H1 (cell line): ENCODE results near the gene KRT12. TPM values are rescaled to one million over a fixed set of nuclear protein-coding genes. Genes with fewer than 3 reads are reported as not detected.

ENCODE experiments used
- CTCF ChIA-PET: fragments of 300-600 bp; sonication (Branson Sonifier 250); formaldehyde crosslinking; loops from one replicate; lab custom pipeline; 2021; ENCODE audit not compliant: partially characterized antibody; lab: Charles Lee
- POLR2A ChIA-PET: fragments of 300-600 bp; sonication (Branson Sonifier 250); formaldehyde crosslinking; loops from one replicate; lab custom pipeline; 2021; ENCODE audit warnings: inconsistent platforms; ENCODE audit not compliant: partially characterized antibody; lab: Charles Lee
- DNase-seq, 2 experiments: peaks; one replicate each; pipeline versions ENCODE4 v3.0.0 to v3.0.0-alpha.2; 2010 to 2022; ENCODE audit warnings: low spot score in 2 of 2, low read depth in 1 of 2, mixed read lengths in 1 of 2
- FAIRE-seq: peaks from 2 replicates; lab custom pipeline; 2011; peaks lifted over from hg19 to GRCh38; lab: Jason Lieb, UNC
- H2AFZ ChIP-seq: 2 replicates; pipeline ENCODE4 v1.8.1; 2012; ENCODE audit warnings: low read length, inconsistent platforms
- H2AK5ac ChIP-seq: 2 replicates; pipeline ENCODE4 v1.6.1; 2013; ENCODE audit warnings: low read depth, low read length
- H2BK120ac ChIP-seq: replicated peaks from 2 replicates; pipeline ENCODE3; 2013; ENCODE audit warnings: low read depth, low read length, inconsistent platforms
- H2BK12ac ChIP-seq: 2 replicates; pipeline ENCODE4 v1.6.1; 2013; ENCODE audit warnings: low read depth, low read length
- H2BK15ac ChIP-seq: 2 replicates; pipeline ENCODE4 v1.6.1; 2013; ENCODE audit warnings: low read length
- H2BK20ac ChIP-seq: 2 replicates; pipeline ENCODE4 v1.6.1; 2013; ENCODE audit warnings: low read length
- H2BK5ac ChIP-seq: 2 replicates; pipeline ENCODE4 v1.6.1; 2013; ENCODE audit warnings: low read depth, low read length
- H3K14ac ChIP-seq: 2 replicates; pipeline ENCODE4 v1.6.1; 2013; ENCODE audit warnings: inconsistent platforms; ENCODE audit not compliant: insufficient read length
- H3K18ac ChIP-seq: 2 replicates; pipeline ENCODE4 v1.6.1; 2013; ENCODE audit warnings: low read length; ENCODE audit errors: extremely low read depth
- H3K23ac ChIP-seq: 2 replicates; pipeline ENCODE4 v1.6.1; 2013; ENCODE audit warnings: inconsistent platforms; ENCODE audit not compliant: insufficient read length
- H3K23me2 ChIP-seq: 2 replicates; pipeline ENCODE4 v1.6.1; 2013; ENCODE audit warnings: low read depth, low read length
- H3K27ac ChIP-seq: 2 replicates; pipeline ENCODE4 v1.6.1; 2011; ENCODE audit warnings: low read depth, low read length, inconsistent platforms
- H3K27me3 ChIP-seq, 4 experiments: replicated peaks in 1 of 4; 1 replicate in 1 of 4; 2 replicates in 3 of 4; pipeline versions ENCODE4 v1.6.1 to v1.8.1; 2011 to 2013; ENCODE audit warnings: low read length in 3 of 4, mild to moderate bottlenecking in 3 of 4, inconsistent platforms in 2 of 4, mixed read lengths in 2 of 4, moderate library complexity in 1 of 4; ENCODE audit not compliant: control insufficient read depth in 3 of 4, insufficient read depth in 3 of 4; ENCODE audit errors: extremely low read depth in 1 of 4
- H3K36me3 ChIP-seq, 4 experiments: 2 replicates each; pipeline versions ENCODE4 v1.6.1 to v1.8.1; 2011 to 2013; ENCODE audit warnings: mild to moderate bottlenecking in 4 of 4, low read length in 3 of 4, moderate library complexity in 2 of 4, control low read depth in 1 of 4, inconsistent platforms in 1 of 4; ENCODE audit not compliant: insufficient read depth in 4 of 4, control insufficient read depth in 2 of 4
- H3K4ac ChIP-seq: replicated peaks from 2 replicates; pipeline ENCODE3; 2013; ENCODE audit warnings: low read length, low read depth, mixed read lengths, inconsistent platforms; ENCODE audit not compliant: insufficient read length
- H3K4me1 ChIP-seq, 4 experiments: replicated peaks in 1 of 4; 1 replicate in 1 of 4; 2 replicates in 3 of 4; pipeline versions ENCODE4 v1.6.1 to v1.8.1; 2011 to 2013; ENCODE audit warnings: low read length in 3 of 4, inconsistent platforms in 2 of 4, mixed read lengths in 1 of 4; ENCODE audit not compliant: insufficient read depth in 4 of 4, control insufficient read depth in 3 of 4
- H3K4me2 ChIP-seq, 2 experiments: 2 replicates each; pipeline versions ENCODE4 v1.6.1 to v1.8.1; 2011 to 2013; ENCODE audit warnings: low read depth in 2 of 2, low read length in 2 of 2, control low read depth in 1 of 2, inconsistent platforms in 1 of 2, mild to moderate bottlenecking in 1 of 2; ENCODE audit not compliant: insufficient read depth in 1 of 2
- H3K4me3 ChIP-seq, 4 experiments: fragments of 200-600, 300-600 bp in 1 of 4; sonication (generic), shearing (Covaris generic), sonication (Bioruptor Twin) in 1 of 4; 2 replicates each; pipeline versions ENCODE4 v1.5.1 to v1.8.1; 2011 to 2016; ENCODE audit warnings: low read length in 4 of 4, low read depth in 3 of 4, control low read depth in 2 of 4, inconsistent platforms in 2 of 4, mild to moderate bottlenecking in 2 of 4, mixed read lengths in 1 of 4, moderate library complexity in 1 of 4; ENCODE audit not compliant: insufficient read depth in 2 of 4; ENCODE audit errors: extremely low read depth in 1 of 4
- H3K56ac ChIP-seq: replicated peaks from 2 replicates; pipeline ENCODE3; 2013; ENCODE audit warnings: low read depth, mild to moderate bottlenecking, mixed read lengths, low read length, inconsistent platforms; ENCODE audit not compliant: insufficient read length
- H3K79me1 ChIP-seq: 2 replicates; pipeline ENCODE4 v1.6.1; 2013; ENCODE audit warnings: low read depth, low read length, control low read depth
- H3K79me2 ChIP-seq, 2 experiments: 2 replicates each; pipeline versions ENCODE4 v1.6.1 to v1.8.1; 2012 to 2013; ENCODE audit warnings: low read length in 2 of 2, mild to moderate bottlenecking in 2 of 2, inconsistent platforms in 1 of 2; ENCODE audit not compliant: insufficient read depth in 2 of 2, control insufficient read depth in 1 of 2
- H3K9ac ChIP-seq, 4 experiments: replicated peaks in 1 of 4; 1 replicate in 1 of 4; 2 replicates in 3 of 4; pipeline versions ENCODE4 v1.6.1 to v1.8.1; 2011 to 2013; ENCODE audit warnings: low read depth in 3 of 4, low read length in 3 of 4, control low read depth in 2 of 4, mild to moderate bottlenecking in 2 of 4, moderate library complexity in 2 of 4, inconsistent platforms in 1 of 4; ENCODE audit errors: extremely low read depth in 1 of 4
- H3K9me3 ChIP-seq, 2 experiments: 2 replicates each; pipeline versions ENCODE4 v1.6.1 to v1.8.1; 2012 to 2013; ENCODE audit warnings: mild to moderate bottlenecking in 2 of 2, moderate library complexity in 2 of 2, control low read depth in 1 of 2, inconsistent platforms in 1 of 2, low read depth in 1 of 2, low read length in 1 of 2, mixed read lengths in 1 of 2; ENCODE audit not compliant: insufficient read depth in 2 of 2
- H4K20me1 ChIP-seq, 2 experiments: replicated peaks in 1 of 2; 2 replicates each; pipeline versions ENCODE3 to v1.8.1; 2011 to 2013; ENCODE audit warnings: inconsistent platforms in 2 of 2, low read length in 2 of 2, mild to moderate bottlenecking in 1 of 2; ENCODE audit not compliant: insufficient read depth in 2 of 2, control insufficient read depth in 1 of 2
- H4K5ac ChIP-seq: 2 replicates; pipeline ENCODE4 v1.6.1; 2013; ENCODE audit warnings: low read length, low read depth, mixed read lengths, inconsistent platforms; ENCODE audit not compliant: insufficient read length
- H4K8ac ChIP-seq: 2 replicates; pipeline ENCODE4 v1.8.0; 2013; ENCODE audit warnings: mild to moderate bottlenecking, moderate library complexity, low read length, inconsistent platforms; ENCODE audit not compliant: insufficient read depth; ENCODE audit errors: extremely low read depth
- H4K91ac ChIP-seq: replicated peaks from 2 replicates; pipeline ENCODE3; 2013; ENCODE audit warnings: low read length, mixed read lengths, inconsistent platforms; ENCODE audit not compliant: insufficient read length
- ATF3 ChIP-seq: IDR thresholded peaks from 2 replicates; pipeline ENCODE4 v1.6.1; 2011; ENCODE audit warnings: low read depth, mild to moderate bottlenecking, low read length; ENCODE audit not compliant: insufficient read depth
- CBX5 ChIP-seq: fragments of 300-800, 300-1000 bp; sonication (generic); IDR thresholded peaks from 2 replicates; pipeline ENCODE4 v1.7.1; 2016; ENCODE audit warnings: antibody characterized with exemption, low read length, low read depth
- KDM1A ChIP-seq: fragments of 200-600, 300-600 bp; sonication (generic); IDR thresholded peaks from 2 replicates; pipeline ENCODE4 v1.7.1; 2016; ENCODE audit warnings: mild to moderate bottlenecking, low read length, borderline replicate concordance
- MAFK ChIP-seq: IDR thresholded peaks from 2 replicates; pipeline ENCODE4 v1.6.1; 2012; ENCODE audit warnings: low read depth, mild to moderate bottlenecking, improper control_type of control experiment, low read length
- POLR2A ChIP-seq, 2 experiments: IDR thresholded peaks; 1 replicate in 1 of 2; 2 replicates in 1 of 2; pipeline ENCODE4 v1.6.1; 2011; ENCODE audit warnings: low read depth in 2 of 2, low read length in 2 of 2, mild to moderate bottlenecking in 2 of 2; ENCODE audit errors: control extremely low read depth in 1 of 2
- RBBP5 ChIP-seq: IDR thresholded peaks from 2 replicates; pipeline ENCODE4 v1.7.1; 2012; ENCODE audit warnings: low read depth, mild to moderate bottlenecking, inconsistent platforms, low read length, moderate library complexity, borderline replicate concordance
- SAP30 ChIP-seq: fragments of 300-600 bp; sonication (generic); IDR thresholded peaks from 2 replicates; pipeline ENCODE4 v1.7.1; 2012; ENCODE audit warnings: low read length, moderate library complexity, mild to moderate bottlenecking, inconsistent platforms; ENCODE audit not compliant: insufficient read depth, insufficient replicate concordance
- SIN3A ChIP-seq, 2 experiments: IDR thresholded peaks in 1 of 2; conservative IDR thresholded peaks in 1 of 2; 2 replicates each; pipeline ENCODE4 v1.6.1; 2011 to 2012; ENCODE audit warnings: low read length in 2 of 2, improper control_type of control experiment in 1 of 2, low read depth in 1 of 2, mild to moderate bottlenecking in 1 of 2
- SIX5 ChIP-seq: IDR thresholded peaks from 2 replicates; pipeline ENCODE4 v1.6.1; 2011; ENCODE audit warnings: mild to moderate bottlenecking, low read depth, low read length
- SP4 ChIP-seq: IDR thresholded peaks from 2 replicates; pipeline ENCODE4 v1.6.1; 2012; ENCODE audit warnings: low read length, inconsistent platforms
- TBP ChIP-seq: IDR thresholded peaks from 2 replicates; pipeline ENCODE4 v1.6.1; 2011; ENCODE audit warnings: low read depth, low read length, improper control_type of control experiment
- USF2 ChIP-seq: IDR thresholded peaks from 2 replicates; pipeline ENCODE4 v1.6.1; 2011; ENCODE audit warnings: low read length, improper control_type of control experiment
- WGBS, 2 experiments: shearing (Covaris generic) in 1 of 2; methylation state at CpG; one replicate each; pipeline versions ENCODE4 v1.1.6 to v1.1.7; 2013 to 2015; ENCODE audit warnings: low lambda C conversion rate in 2 of 2, mixed read lengths in 2 of 2, inconsistent platforms in 1 of 2, low coverage in 1 of 2, missing lambda C conversion rate in 1 of 2; ENCODE audit not compliant: insufficient replicate concordance in 2 of 2, insufficient coverage in 1 of 2, insufficient read length in 1 of 2; ENCODE audit errors: extremely low coverage in 1 of 2, missing lambda C conversion rate in 1 of 2; 5-methylcytosine and 5-hydroxymethylcytosine counted together
- polyA plus RNA-seq, 7 experiments: library from polyadenylated mRNA; depleted of rRNA in 3 of 7; stranded (reverse) in 5 of 7; unstranded in 2 of 7; fragments of >200 nt in 5 of 7; fragments of 200-250 nt in 2 of 7; gene quantifications; 1 replicate in 5 of 7; 2 replicates in 1 of 7; 4 replicates in 1 of 7; pipeline versions ENCODE4 v1.2.1 to v1.2.3, GENCODE V29; 2011 to 2013; ENCODE audit warnings: missing spikeins in 2 of 7, mixed read lengths in 2 of 7
- total RNA-seq: library from RNA; stranded (reverse); fragmentation: NEBNext Ultra II Directional; extraction: Animal tissue kit (Norgen Biotek cat#: 25700); gene quantifications from 2 replicates; pipeline ENCODE4 v1.2.1, GENCODE V29; 2021

KRT12 gene
- total and polyA plus RNA-seq, 2 of the 8 experiments (the other 6 are each of a cell fraction or from before 2014, with no cell fraction given), result not detected

- Histone ChIP-seq H4K91ac (no peak overlapping the region), H3K4me3 (no peak overlapping the region)
- WGBS, 2 experiments, result 88% methylated on average over 7 of the region's 7 CpGs; no CpG with 5 or more reads in 1 of the 2 experiments
- TF ChIP-seq USF2 (no peak), KDM1A (no peak), SAP30 (no peak), TBP (no peak), MAFK (no peak), CBX5 (no peak), RBBP5 (no peak), POLR2A (IDR thresholded peaks at IDR 0.05; ENCODE audit: control extremely low read depth in 1 of 2, low read depth in 2 of 2, low read length in 2 of 2) (no peak), SP4 (no peak), ATF3 (no peak), SIX5 (no peak), SIN3A (conservative IDR thresholded peaks at IDR 0.05 in 1 of 2, IDR thresholded peaks at IDR 0.05 in 1 of 2; ENCODE audit: low read depth in 1 of 2, low read length in 2 of 2) (no peak)
- TF ChIP-seq, all 59 proteins: peak for 0
- Histone ChIP-seq H2BK5ac (no peak overlapping the region), H3K18ac (no peak overlapping the region), H2BK12ac (no peak overlapping the region), H3K36me3 (no peaks in the 10 kb centered on the region), H4K5ac (no peak overlapping the region), H3K4ac (no peak overlapping the region), H3K14ac (no peak overlapping the region), H3K4me2 (no peak overlapping the region), H3K27me3 (no peaks in the 10 kb centered on the region), H3K9ac (no peak overlapping the region), H3K23ac (no peak overlapping the region), H2AFZ (no peak overlapping the region), H2BK20ac (no peak overlapping the region), H2BK15ac (no peak overlapping the region), H2BK120ac (no peak overlapping the region), H3K9me3 (no peaks in the 10 kb centered on the region), H3K27ac (no peak overlapping the region), H4K20me1 (no peaks in the 10 kb centered on the region), H3K4me1 (no peaks in the 10 kb centered on the region), H3K79me1 (no peaks in the 10 kb centered on the region), H4K8ac (no peak overlapping the region), H3K56ac (no peak overlapping the region), H3K23me2 (no peaks in the 10 kb centered on the region), H3K79me2 (no peaks in the 10 kb centered on the region), H2AK5ac (no peak overlapping the region)
- CTCF ChIA-PET, result interaction anchor here (1.0 to 2.1 kb wide), 5 partner anchors 16 to 779 kb away, joined by 3 to 8 read pairs (median 3); partner anchors contain the start of gene KRT10
- POLR2A ChIA-PET, result no interaction called here
- FAIRE-seq, result no peak
- no peak for DNase-seq
These were observed 16.8 kb upstream of the KRT12 start for GRCh38 chr17:40883626-40884334.
